ENCODE data around the gene SLC49A3. TPM values are rescaled to one million over a fixed set of nuclear protein-coding genes. Genes with fewer than 3 reads are reported as not detected.

Gene SLC49A3
- total and polyA plus RNA-seq, 9 donors = 0.43 to 5.2 (median 2.1) TPM

- H3K27me3 ChIP-seq = no peaks in the 10 kb centered on the region
- DNase-seq = peak in 3 of 5 donors; percentile 19 to 32 (median 26)
- peak overlapping the region; percentile 41 for H3K4me3 ChIP-seq
- H3K4me1 ChIP-seq (ENCODE audit: insufficient read depth) = peaks cover 7% of the 10 kb centered on the region
- intact Hi-C loops (cut with DNase I) = no loop called here
- H3K9me3 ChIP-seq = no peaks in the 10 kb centered on the region
- no peaks in the 10 kb centered on the region for H3K36me3 ChIP-seq
- 31 to 38% (median 38%) methylated on average over 20 of the region's 20 CpGs for WGBS, 3 donors
- TF ChIP-seq, protein P1, sequence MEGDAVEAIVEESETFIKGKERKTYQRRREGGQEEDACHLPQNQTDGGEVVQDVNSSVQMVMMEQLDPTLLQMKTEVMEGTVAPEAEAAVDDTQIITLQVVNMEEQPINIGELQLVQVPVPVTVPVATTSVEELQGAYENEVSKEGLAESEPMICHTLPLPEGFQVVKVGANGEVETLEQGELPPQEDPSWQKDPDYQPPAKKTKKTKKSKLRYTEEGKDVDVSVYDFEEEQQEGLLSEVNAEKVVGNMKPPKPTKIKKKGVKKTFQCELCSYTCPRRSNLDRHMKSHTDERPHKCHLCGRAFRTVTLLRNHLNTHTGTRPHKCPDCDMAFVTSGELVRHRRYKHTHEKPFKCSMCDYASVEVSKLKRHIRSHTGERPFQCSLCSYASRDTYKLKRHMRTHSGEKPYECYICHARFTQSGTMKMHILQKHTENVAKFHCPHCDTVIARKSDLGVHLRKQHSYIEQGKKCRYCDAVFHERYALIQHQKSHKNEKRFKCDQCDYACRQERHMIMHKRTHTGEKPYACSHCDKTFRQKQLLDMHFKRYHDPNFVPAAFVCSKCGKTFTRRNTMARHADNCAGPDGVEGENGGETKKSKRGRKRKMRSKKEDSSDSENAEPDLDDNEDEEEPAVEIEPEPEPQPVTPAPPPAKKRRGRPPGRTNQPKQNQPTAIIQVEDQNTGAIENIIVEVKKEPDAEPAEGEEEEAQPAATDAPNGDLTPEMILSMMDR (IDR thresholded peaks at IDR 0.05) = no peak
- TF ChIP-seq EP300 (IDR thresholded peaks at IDR 0.05) (no peak), POLR2A (IDR thresholded peaks at IDR 0.05) (no peak)
- H3K27ac ChIP-seq = peak overlapping the region in 1 of 2 donors; percentile 2
Measured at GRCh38 chr4:663046-663437, 25.9 kb downstream of the SLC49A3 start.

DNA sequence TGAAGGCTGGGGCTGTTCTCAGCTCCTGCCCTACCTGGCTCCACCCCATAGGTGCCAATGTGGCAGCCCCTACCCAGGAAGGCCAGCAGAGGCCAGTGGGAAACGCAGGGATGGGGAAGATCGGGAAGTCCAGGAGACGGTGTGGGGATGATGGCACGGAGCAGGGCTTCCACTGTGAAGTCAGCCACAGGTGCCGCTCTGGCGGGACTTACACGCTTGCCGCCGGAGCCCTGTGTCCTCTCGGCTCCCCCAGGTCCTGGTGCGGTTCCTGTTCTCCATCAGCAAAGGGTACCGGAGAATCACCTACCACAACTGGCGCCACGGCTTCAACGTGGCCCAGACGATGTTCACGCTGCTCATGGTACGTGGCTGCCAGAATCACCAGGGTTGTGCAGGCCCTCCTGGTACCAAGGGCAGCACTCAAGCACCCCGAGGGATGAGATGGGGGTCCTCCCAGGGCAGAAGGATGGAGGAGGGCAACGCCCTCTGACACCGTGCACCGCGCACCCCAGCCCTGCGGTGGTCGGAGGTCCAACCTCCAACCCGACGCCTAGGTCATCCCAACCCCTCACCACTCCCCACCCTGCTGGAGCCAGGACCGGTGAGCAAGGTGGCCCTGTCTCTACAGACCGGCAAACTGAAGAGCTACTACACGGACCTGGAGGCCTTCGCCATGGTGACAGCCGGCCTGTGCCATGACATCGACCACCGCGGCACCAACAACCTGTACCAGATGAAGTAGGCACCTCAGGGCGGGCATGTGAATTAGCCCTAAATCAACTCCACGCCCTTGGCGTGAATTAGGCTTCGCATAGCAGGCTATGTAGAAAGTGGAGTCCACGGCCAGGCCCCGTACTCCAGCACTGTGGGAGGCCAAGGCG is 26.8 kb downstream of the SLC49A3 start:
- Histone ChIP-seq H3K9me3 (no peaks in the 10 kb centered on the region), H3K4me1 (ENCODE audit: insufficient read depth) (peaks cover 7% of the 10 kb centered on the region), H3K27ac (no peak overlapping the region), H3K27me3 (no peaks in the 10 kb centered on the region), H3K4me3 (no peak overlapping the region), H3K36me3 (no peaks in the 10 kb centered on the region)
- intact Hi-C loops (cut with DNase I) = no loop called here
- DNase-seq = peak in 3 of 5 donors; percentile 17 to 26 (median 17)
- no peak for TF ChIP-seq EP300 (IDR thresholded peaks at IDR 0.05)
- no peak for TF ChIP-seq POLR2A (IDR thresholded peaks at IDR 0.05)
- TF ChIP-seq, protein P1 (IDR thresholded peaks at IDR 0.05) = no peak
- WGBS, 3 donors = 96% methylated on average over 42 of the region's 42 CpGs

DNA sequence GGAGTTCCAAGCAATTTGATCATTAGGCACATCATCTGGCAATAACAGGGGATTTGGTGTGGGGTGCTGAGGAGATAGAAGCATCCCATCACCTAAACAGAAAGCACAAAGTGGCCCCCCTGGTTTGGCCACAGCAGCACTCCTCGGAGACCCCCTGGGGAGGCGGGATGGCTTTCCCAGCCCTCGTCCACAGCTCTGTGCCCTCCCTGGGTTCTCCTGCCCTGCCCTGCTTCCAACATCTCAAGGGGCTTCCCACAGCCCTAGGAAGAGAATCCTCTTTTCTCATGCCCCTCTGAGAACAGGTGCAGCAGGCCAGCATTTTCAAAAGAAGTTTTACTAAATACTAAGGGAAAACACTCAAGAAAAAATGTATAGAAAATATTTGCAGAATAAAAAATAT is 27.7 kb downstream of the SLC49A3 start:
- peaks cover 7% of the 10 kb centered on the region for H3K4me1 ChIP-seq (ENCODE audit: insufficient read depth)
- H3K36me3 ChIP-seq = no peaks in the 10 kb centered on the region
- H3K4me3 ChIP-seq = no peak overlapping the region
- TF ChIP-seq POLR2A (IDR thresholded peaks at IDR 0.05) (no peak), EP300 (IDR thresholded peaks at IDR 0.05) (no peak)
- TF ChIP-seq, protein P1 (IDR thresholded peaks at IDR 0.05) = no peak
- no peaks in the 10 kb centered on the region for H3K27me3 ChIP-seq
- DNase-seq = peak in 2 of 5 donors; percentile 1
- intact Hi-C loops (cut with DNase I) = no loop called here
- no peak overlapping the region for H3K27ac ChIP-seq
- H3K9me3 ChIP-seq = no peaks in the 10 kb centered on the region
- WGBS, 3 donors = 87 to 95% (median 89%) methylated on average over 3 of the region's 3 CpGs

DNA sequence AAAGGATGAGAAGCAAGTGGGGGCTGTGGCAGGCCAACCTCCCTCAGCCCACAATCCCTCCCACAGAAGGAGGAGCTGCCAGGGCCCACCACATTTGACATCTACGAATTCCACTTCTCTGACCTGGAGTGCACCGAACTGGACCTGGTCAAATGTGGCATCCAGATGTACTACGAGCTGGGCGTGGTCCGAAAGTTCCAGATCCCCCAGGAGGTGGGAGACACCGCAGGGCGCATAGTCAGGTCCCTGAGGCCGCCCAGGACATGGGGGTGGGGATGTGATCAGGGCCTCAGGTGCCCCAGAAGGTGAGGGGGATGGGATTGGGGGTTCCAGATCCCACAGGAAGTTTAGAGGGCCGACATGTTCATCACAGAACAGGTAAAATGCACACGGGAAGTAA is 28.6 kb downstream of the SLC49A3 start:
- TF ChIP-seq EP300 (IDR thresholded peaks at IDR 0.05) (no peak), POLR2A (IDR thresholded peaks at IDR 0.05) (no peak)
- TF ChIP-seq, protein P1 (IDR thresholded peaks at IDR 0.05) = no peak
- Histone ChIP-seq H3K27ac (no peak overlapping the region), H3K36me3 (no peaks in the 10 kb centered on the region), H3K4me1 (ENCODE audit: insufficient read depth) (peaks cover 7% of the 10 kb centered on the region), H3K4me3 (no peak overlapping the region), H3K9me3 (no peaks in the 10 kb centered on the region), H3K27me3 (no peaks in the 10 kb centered on the region)
- peak in 2 of 5 donors; percentile 16 to 25 for DNase-seq
- intact Hi-C loops (cut with DNase I) = no loop called here
- 88 to 94% (median 90%) methylated on average over 10 of the region's 10 CpGs for WGBS, 3 donors
